Measurements from ENCODE around the gene AUTS2.

AUTS2 gene

GRCh38 chr7:69608878-69609277, 10.6 kb downstream of the AUTS2 start:
- no peak overlapping the region for H3K27ac Mint-ChIP-seq
- H3K4me1 Mint-ChIP-seq, result no peaks in the 10 kb centered on the region
- H3K9me3 Mint-ChIP-seq, result no peaks in the 10 kb centered on the region
- H3K36me3 Mint-ChIP-seq (ENCODE audit: low read depth), result no peaks in the 10 kb centered on the region
- ATAC-seq (no peak), DNase-seq (no peak)
- H3K27me3 Mint-ChIP-seq, result peaks cover 16% of the 10 kb centered on the region
- H3K4me3 Mint-ChIP-seq, result no peak overlapping the region

GRCh38 chr7:69609541-69610373, 11.5 kb downstream of the AUTS2 start:
- H3K4me1 Mint-ChIP-seq, result no peaks in the 10 kb centered on the region
- ATAC-seq (no peak), DNase-seq (no peak)
- peaks cover 16% of the 10 kb centered on the region for H3K27me3 Mint-ChIP-seq
- no peak overlapping the region for H3K27ac Mint-ChIP-seq
- no peaks in the 10 kb centered on the region for H3K36me3 Mint-ChIP-seq (ENCODE audit: low read depth)
- no peak overlapping the region for H3K4me3 Mint-ChIP-seq
- no peaks in the 10 kb centered on the region for H3K9me3 Mint-ChIP-seq

- Mint-ChIP-seq H3K4me1 (no peaks in the 10 kb centered on the region), H3K9me3 (no peaks in the 10 kb centered on the region), H3K36me3 (ENCODE audit: low read depth) (no peaks in the 10 kb centered on the region), H3K27me3 (peaks cover 16% of the 10 kb centered on the region), H3K27ac (no peak overlapping the region), H3K4me3 (no peak overlapping the region)
- no peak for ATAC-seq
- DNase-seq, result no peak
These were observed 12.3 kb downstream of the AUTS2 start for GRCh38 chr7:69610374-69611084.

- Mint-ChIP-seq H3K4me3 (no peak overlapping the region), H3K4me1 (no peaks in the 10 kb centered on the region), H3K9me3 (no peaks in the 10 kb centered on the region), H3K27ac (no peak overlapping the region), H3K27me3 (peaks cover 8% of the 10 kb centered on the region), H3K36me3 (ENCODE audit: low read depth) (no peaks in the 10 kb centered on the region)
- DNase-seq, result no peak
- ATAC-seq, result no peak
These were observed 14.7 kb downstream of the AUTS2 start for GRCh38 chr7:69612981-69613380.

GRCh38 chr7:69613846-69614245, 15.6 kb downstream of the AUTS2 start:
- Mint-ChIP-seq H3K27ac (no peak overlapping the region), H3K36me3 (ENCODE audit: low read depth) (no peaks in the 10 kb centered on the region), H3K4me3 (no peak overlapping the region), H3K4me1 (no peaks in the 10 kb centered on the region), H3K27me3 (no peaks in the 10 kb centered on the region), H3K9me3 (no peaks in the 10 kb centered on the region)
- no peak for DNase-seq
- ATAC-seq, result no peak

- ATAC-seq (no peak), DNase-seq (no peak)
- H3K9me3 Mint-ChIP-seq, result no peaks in the 10 kb centered on the region
- H3K4me1 Mint-ChIP-seq, result peaks cover 6% of the 10 kb centered on the region
- no peak overlapping the region for H3K4me3 Mint-ChIP-seq
- peaks cover 7% of the 10 kb centered on the region for H3K27me3 Mint-ChIP-seq
- no peak overlapping the region for H3K27ac Mint-ChIP-seq
- no peaks in the 10 kb centered on the region for H3K36me3 Mint-ChIP-seq (ENCODE audit: low read depth)
These were observed 17.4 kb downstream of the AUTS2 start for GRCh38 chr7:69615685-69616084.

GRCh38 chr7:69617364-69617763, 19.1 kb downstream of the AUTS2 start:
- Mint-ChIP-seq H3K9me3 (no peaks in the 10 kb centered on the region), H3K27me3 (peaks cover 10% of the 10 kb centered on the region), H3K4me1 (peaks cover 6% of the 10 kb centered on the region)

GRCh38 chr7:69619054-69619453, 20.8 kb downstream of the AUTS2 start:
- Mint-ChIP-seq H3K4me3 (no peak overlapping the region), H3K9me3 (no peaks in the 10 kb centered on the region), H3K36me3 (ENCODE audit: low read depth) (no peaks in the 10 kb centered on the region), H3K27me3 (peaks cover 10% of the 10 kb centered on the region), H3K4me1 (peaks cover 6% of the 10 kb centered on the region), H3K27ac (no peak overlapping the region)
- DNase-seq, result no peak
- no peak for ATAC-seq

More at GRCh38 chr7:69617364-69617763, 19.1 kb downstream of the AUTS2 start:
- no peaks in the 10 kb centered on the region for H3K36me3 Mint-ChIP-seq (ENCODE audit: low read depth)
- H3K4me3 Mint-ChIP-seq, result no peak overlapping the region
- ATAC-seq, result no peak
- DNase-seq, result no peak
- no peak overlapping the region for H3K27ac Mint-ChIP-seq

GRCh38 chr7:69619635-69620034, 21.4 kb downstream of the AUTS2 start:
- ATAC-seq (no peak), DNase-seq (no peak)
- H3K4me1 Mint-ChIP-seq, result peaks cover 6% of the 10 kb centered on the region
- peaks cover 10% of the 10 kb centered on the region for H3K27me3 Mint-ChIP-seq
- no peaks in the 10 kb centered on the region for H3K36me3 Mint-ChIP-seq (ENCODE audit: low read depth)
- H3K9me3 Mint-ChIP-seq, result no peaks in the 10 kb centered on the region
- H3K4me3 Mint-ChIP-seq, result no peak overlapping the region
- no peak overlapping the region for H3K27ac Mint-ChIP-seq

- no peak for DNase-seq
- no peaks in the 10 kb centered on the region for H3K36me3 Mint-ChIP-seq (ENCODE audit: low read depth)
- H3K27ac Mint-ChIP-seq, result no peak overlapping the region
- peaks cover 6% of the 10 kb centered on the region for H3K4me1 Mint-ChIP-seq
- ATAC-seq, result no peak
- H3K9me3 Mint-ChIP-seq, result no peaks in the 10 kb centered on the region
- no peak overlapping the region for H3K4me3 Mint-ChIP-seq
- H3K27me3 Mint-ChIP-seq, result peaks cover 10% of the 10 kb centered on the region
These were observed 21.8 kb downstream of the AUTS2 start for GRCh38 chr7:69620063-69620462.

GRCh38 chr7:69620650-69621049, 22.4 kb downstream of the AUTS2 start:
- Mint-ChIP-seq H3K36me3 (ENCODE audit: low read depth) (no peaks in the 10 kb centered on the region), H3K9me3 (no peaks in the 10 kb centered on the region), H3K4me1 (peaks cover 6% of the 10 kb centered on the region), H3K4me3 (no peak overlapping the region), H3K27me3 (peaks cover 10% of the 10 kb centered on the region), H3K27ac (no peak overlapping the region)
- no peak for ATAC-seq
- DNase-seq, result no peak

- no peak overlapping the region for H3K27ac Mint-ChIP-seq
- DNase-seq, result no peak
- no peak overlapping the region for H3K4me3 Mint-ChIP-seq
- peaks cover 6% of the 10 kb centered on the region for H3K4me1 Mint-ChIP-seq
- no peak for ATAC-seq
- no peaks in the 10 kb centered on the region for H3K36me3 Mint-ChIP-seq (ENCODE audit: low read depth)
- peaks cover 10% of the 10 kb centered on the region for H3K27me3 Mint-ChIP-seq
- no peaks in the 10 kb centered on the region for H3K9me3 Mint-ChIP-seq
These were observed 23.9 kb downstream of the AUTS2 start for GRCh38 chr7:69622014-69622835.

- H3K36me3 Mint-ChIP-seq (ENCODE audit: low read depth), result no peaks in the 10 kb centered on the region
- no peak overlapping the region for H3K27ac Mint-ChIP-seq
- peaks cover 6% of the 10 kb centered on the region for H3K4me1 Mint-ChIP-seq
- peaks cover 10% of the 10 kb centered on the region for H3K27me3 Mint-ChIP-seq
- no peak for ATAC-seq
- H3K4me3 Mint-ChIP-seq, result no peak overlapping the region
- H3K9me3 Mint-ChIP-seq, result no peaks in the 10 kb centered on the region
- no peak for DNase-seq
These were observed 24.7 kb downstream of the AUTS2 start for GRCh38 chr7:69622960-69623359.

GRCh38 chr7:69624435-69625230, 26.4 kb downstream of the AUTS2 start:
- Mint-ChIP-seq H3K27me3 (peaks cover 8% of the 10 kb centered on the region), H3K4me3 (no peak overlapping the region), H3K9me3 (no peaks in the 10 kb centered on the region)

More at GRCh38 chr7:69624435-69625230, 26.4 kb downstream of the AUTS2 start:
- DNase-seq (no peak), ATAC-seq (no peak)
- Mint-ChIP-seq H3K4me1 (peaks cover 3% of the 10 kb centered on the region), H3K27ac (no peak overlapping the region), H3K36me3 (ENCODE audit: low read depth) (no peaks in the 10 kb centered on the region)
